OCI-LY7 (cell line): Measurements from ENCODE around the gene RABEPK.
"Not testable (repeated sequence)": the region's sequence is repeated elsewhere in the genome, so short reads cannot be mapped to it uniquely, and the experiment has no call there.

ENCODE experiments used
- EZH2phosphoT487 ChIP-seq: fragments of 200-600 bp; sonication (generic); IDR thresholded peaks from 2 replicates; pipeline ENCODE4 v1.6.1; 2018; ENCODE audit warnings: low read depth, borderline replicate concordance, mild to moderate bottlenecking, mixed run types, antibody characterized with exemption, low read length, moderate library complexity, mixed read lengths
- TF ChIP-seq, protein P1 (sequence below): fragments of 200-600 bp; sonication (generic); conservative IDR thresholded peaks from 2 replicates; pipeline ENCODE4 v1.5.1; 2014; ENCODE audit warnings: mild to moderate bottlenecking, antibody characterized with exemption, low read length, moderate library complexity, mixed read lengths

DNA sequence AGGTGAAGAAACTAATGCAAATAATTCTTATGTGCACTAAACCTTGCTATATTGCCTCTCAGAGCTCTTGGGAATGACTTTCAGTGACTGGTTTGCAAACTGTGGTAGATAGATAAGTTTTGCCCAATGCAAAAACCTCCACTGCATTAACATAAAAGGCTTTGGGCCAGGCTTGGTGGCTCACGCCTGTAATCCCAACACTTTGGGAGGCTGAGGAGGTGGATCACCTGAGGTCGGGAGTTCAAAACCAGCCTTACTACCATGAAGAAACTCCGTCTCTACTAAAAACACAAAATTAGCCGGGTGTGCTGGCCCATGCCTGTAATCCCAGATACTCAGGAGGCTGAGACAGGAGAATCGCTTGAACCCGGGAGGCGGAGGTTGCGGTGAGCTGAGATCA lies 33.8 kb downstream of the RABEPK start:
- TF ChIP-seq, protein P1, sequence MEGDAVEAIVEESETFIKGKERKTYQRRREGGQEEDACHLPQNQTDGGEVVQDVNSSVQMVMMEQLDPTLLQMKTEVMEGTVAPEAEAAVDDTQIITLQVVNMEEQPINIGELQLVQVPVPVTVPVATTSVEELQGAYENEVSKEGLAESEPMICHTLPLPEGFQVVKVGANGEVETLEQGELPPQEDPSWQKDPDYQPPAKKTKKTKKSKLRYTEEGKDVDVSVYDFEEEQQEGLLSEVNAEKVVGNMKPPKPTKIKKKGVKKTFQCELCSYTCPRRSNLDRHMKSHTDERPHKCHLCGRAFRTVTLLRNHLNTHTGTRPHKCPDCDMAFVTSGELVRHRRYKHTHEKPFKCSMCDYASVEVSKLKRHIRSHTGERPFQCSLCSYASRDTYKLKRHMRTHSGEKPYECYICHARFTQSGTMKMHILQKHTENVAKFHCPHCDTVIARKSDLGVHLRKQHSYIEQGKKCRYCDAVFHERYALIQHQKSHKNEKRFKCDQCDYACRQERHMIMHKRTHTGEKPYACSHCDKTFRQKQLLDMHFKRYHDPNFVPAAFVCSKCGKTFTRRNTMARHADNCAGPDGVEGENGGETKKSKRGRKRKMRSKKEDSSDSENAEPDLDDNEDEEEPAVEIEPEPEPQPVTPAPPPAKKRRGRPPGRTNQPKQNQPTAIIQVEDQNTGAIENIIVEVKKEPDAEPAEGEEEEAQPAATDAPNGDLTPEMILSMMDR: not testable (repeated sequence)
- TF ChIP-seq EZH2phosphoT487: not testable (repeated sequence)
